Breast epithelium (tissue), 4 donors: ENCODE data around the gene MAPRE2. TPM values are rescaled to one million over a fixed set of nuclear protein-coding genes. Genes with fewer than 3 reads are reported as not detected.
A peak's percentile ranks its signal among the peaks of the same experiment; 100 is the strongest.

Source experiments
- DNase-seq, 2 donors: peaks; one replicate each; pipeline ENCODE4 v3.0.0-alpha.2; 2019; ENCODE audit warnings: low spot score in 2 of 2
- H3K27ac ChIP-seq, 2 donors: fragments of 200-600 bp; sonication (generic) in 1 of 2; one replicate each; pipeline ENCODE4 v1.5.1; 2016 to 2019; ENCODE audit warnings: mild to moderate bottlenecking in 1 of 2
- H3K27me3 ChIP-seq, 2 donors: fragments of 200-600 bp; sonication (generic) in 1 of 2; one replicate each; pipeline versions ENCODE4 v1.5.1 to v1.6.0; 2017 to 2019; ENCODE audit warnings: control low read depth in 1 of 2, mild to moderate bottlenecking in 1 of 2
- H3K36me3 ChIP-seq: fragments of 200-600 bp; one replicate; pipeline ENCODE4 v1.5.1; 2019
- H3K4me1 ChIP-seq, 2 donors: fragments of 200-600 bp; sonication (generic); one replicate each; pipeline ENCODE4 v1.5.1; 2016 to 2019; ENCODE audit warnings: control low read depth in 1 of 2
- H3K4me3 ChIP-seq, 3 donors: fragments of 200-600 bp; sonication (generic); 1 replicate in 2 of 3; 2 replicates in 1 of 3; pipeline ENCODE4 v1.5.1; 2016 to 2019; ENCODE audit warnings: mild to moderate bottlenecking in 3 of 3, moderate library complexity in 2 of 3
- H3K9me3 ChIP-seq, 2 donors: fragments of 200-600 bp; sonication (generic) in 1 of 2; one replicate each; pipeline ENCODE4 v1.5.1; 2016 to 2019; ENCODE audit warnings: control low read depth in 1 of 2
- POLR2A ChIP-seq: fragments of 450-650 bp; IDR thresholded peaks from one replicate; pipeline ENCODE4 v1.6.1; 2016; ENCODE audit warnings: antibody characterized with exemption, mild to moderate bottlenecking, moderate library complexity
- POLR2AphosphoS5 ChIP-seq, 3 donors: sonication (generic); formaldehyde crosslinking; IDR thresholded peaks; one replicate each; pipeline ENCODE4 v1.6.1; 2017; ENCODE audit warnings: antibody characterized with exemption in 3 of 3
- intact Hi-C: fragments of 100-400 bp; cut with DNase I; formaldehyde crosslinking; loops from one replicate; pipeline ENCODE4 v1.15.1; 2023; ENCODE audit warnings: low total_unique reads
- total RNA-seq, 3 donors: library from RNA; depleted of rRNA; stranded (reverse); fragments of >200 nt; gene quantifications; one replicate each; pipeline ENCODE4 v1.1.0, GENCODE V29; 2016
- TF ChIP-seq, protein P1 (sequence below), 3 donors: fragments of 450-650 bp; IDR thresholded peaks; one replicate each; pipeline ENCODE4 v1.5.1; 2016 to 2017; ENCODE audit warnings: antibody characterized with exemption in 3 of 3, mild to moderate bottlenecking in 3 of 3, moderate library complexity in 3 of 3

MAPRE2 gene
- total RNA-seq, 3 donors from 2014 or later = 17.0 to 38.8 (median 21.3) TPM

DNA sequence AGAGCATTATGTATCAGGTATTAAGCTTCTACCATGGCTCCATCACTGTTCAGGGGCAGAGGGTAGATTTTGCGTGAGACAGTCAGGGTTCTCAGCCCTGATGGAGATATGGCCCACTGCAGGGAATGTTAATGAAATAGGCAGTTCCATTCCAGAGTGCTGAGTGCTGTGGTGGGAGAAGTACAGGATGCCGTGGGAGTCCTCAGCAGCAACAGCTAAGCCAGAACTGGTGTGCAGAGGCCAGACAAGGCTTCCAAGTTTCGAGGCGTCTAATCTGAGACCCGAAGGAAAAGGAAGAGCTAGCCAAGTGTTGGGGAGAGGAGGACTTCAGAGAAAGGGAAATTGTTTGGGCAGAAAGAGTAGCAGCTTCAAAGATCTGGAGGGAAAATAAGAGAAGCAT lies 30.2 kb upstream of the MAPRE2 start:
- H3K27me3 ChIP-seq = no peaks in the 10 kb centered on the region
- no peaks in the 10 kb centered on the region for H3K36me3 ChIP-seq
- TF ChIP-seq, protein P1, sequence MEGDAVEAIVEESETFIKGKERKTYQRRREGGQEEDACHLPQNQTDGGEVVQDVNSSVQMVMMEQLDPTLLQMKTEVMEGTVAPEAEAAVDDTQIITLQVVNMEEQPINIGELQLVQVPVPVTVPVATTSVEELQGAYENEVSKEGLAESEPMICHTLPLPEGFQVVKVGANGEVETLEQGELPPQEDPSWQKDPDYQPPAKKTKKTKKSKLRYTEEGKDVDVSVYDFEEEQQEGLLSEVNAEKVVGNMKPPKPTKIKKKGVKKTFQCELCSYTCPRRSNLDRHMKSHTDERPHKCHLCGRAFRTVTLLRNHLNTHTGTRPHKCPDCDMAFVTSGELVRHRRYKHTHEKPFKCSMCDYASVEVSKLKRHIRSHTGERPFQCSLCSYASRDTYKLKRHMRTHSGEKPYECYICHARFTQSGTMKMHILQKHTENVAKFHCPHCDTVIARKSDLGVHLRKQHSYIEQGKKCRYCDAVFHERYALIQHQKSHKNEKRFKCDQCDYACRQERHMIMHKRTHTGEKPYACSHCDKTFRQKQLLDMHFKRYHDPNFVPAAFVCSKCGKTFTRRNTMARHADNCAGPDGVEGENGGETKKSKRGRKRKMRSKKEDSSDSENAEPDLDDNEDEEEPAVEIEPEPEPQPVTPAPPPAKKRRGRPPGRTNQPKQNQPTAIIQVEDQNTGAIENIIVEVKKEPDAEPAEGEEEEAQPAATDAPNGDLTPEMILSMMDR (IDR thresholded peaks at IDR 0.05) = no peak
- no peak for DNase-seq
- H3K27ac ChIP-seq = no peak overlapping the region
- H3K4me3 ChIP-seq = no peak overlapping the region
- H3K4me1 ChIP-seq = no peaks in the 10 kb centered on the region
- intact Hi-C loops = no loop called here
- H3K9me3 ChIP-seq = no peaks in the 10 kb centered on the region

DNA sequence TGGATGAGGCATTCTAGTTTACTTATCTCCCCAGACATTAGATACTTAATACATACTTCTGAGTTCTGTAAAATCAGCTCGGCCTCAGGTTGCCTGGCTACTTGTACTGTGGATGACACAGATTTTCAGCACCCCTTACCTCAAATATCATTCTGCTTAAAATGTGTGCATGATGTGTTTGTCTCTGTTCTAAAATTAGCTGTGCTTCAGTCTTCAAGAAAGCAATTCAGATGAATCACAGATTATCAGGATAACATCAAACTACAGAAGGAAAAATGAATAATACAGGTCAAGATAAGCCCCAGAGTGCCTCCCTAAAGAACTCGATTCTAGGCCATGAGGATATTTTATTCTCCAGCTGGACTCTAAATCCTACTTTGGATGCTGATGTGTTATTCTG lies 21.3 kb upstream of the MAPRE2 start:
- H3K27ac ChIP-seq = no peak overlapping the region
- H3K27me3 ChIP-seq = no peaks in the 10 kb centered on the region
- DNase-seq = no peak
- H3K4me1 ChIP-seq = no peaks in the 10 kb centered on the region
- H3K36me3 ChIP-seq = no peaks in the 10 kb centered on the region
- H3K9me3 ChIP-seq = no peaks in the 10 kb centered on the region
- TF ChIP-seq, protein P1 (IDR thresholded peaks at IDR 0.05) = no peak
- no peak for TF ChIP-seq POLR2A
- no peak for TF ChIP-seq POLR2AphosphoS5 (IDR thresholded peaks at IDR 0.05)
- no peak overlapping the region for H3K4me3 ChIP-seq
- intact Hi-C loops = no loop called here

DNA sequence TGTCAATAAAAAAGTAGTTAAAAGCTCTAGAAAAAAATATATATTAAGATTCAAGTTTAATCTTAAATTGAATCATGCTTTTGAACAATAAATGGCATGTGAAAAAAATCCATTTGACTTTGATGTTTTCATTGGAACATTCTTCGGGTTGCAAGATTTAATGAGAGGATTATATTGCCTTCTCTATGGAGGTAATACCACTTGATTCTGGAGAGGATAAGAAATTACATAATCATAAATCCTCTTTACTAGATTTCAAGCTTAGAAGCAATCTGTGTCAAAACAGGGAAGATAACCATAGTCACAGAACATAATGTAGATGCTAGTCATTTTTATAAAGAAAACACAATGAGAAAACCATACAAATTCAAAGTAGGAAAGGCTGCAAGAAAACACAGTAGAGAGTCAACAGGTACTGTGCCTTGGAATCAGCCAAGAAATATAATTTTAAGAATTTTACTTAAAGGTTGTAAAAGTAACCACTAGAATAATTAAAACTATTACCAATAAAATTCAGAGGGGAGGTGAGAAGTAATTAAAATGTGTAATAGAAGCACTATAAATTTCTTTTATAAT lies 18.7 kb upstream of the MAPRE2 start:
- no peaks in the 10 kb centered on the region for H3K4me1 ChIP-seq
- no peak overlapping the region for H3K4me3 ChIP-seq
- no peak for DNase-seq
- intact Hi-C loops = no loop called here
- TF ChIP-seq POLR2AphosphoS5 (IDR thresholded peaks at IDR 0.05) = no peak
- TF ChIP-seq POLR2A = no peak
- TF ChIP-seq, protein P1 (IDR thresholded peaks at IDR 0.05) = no peak
- H3K27me3 ChIP-seq = no peaks in the 10 kb centered on the region
- H3K27ac ChIP-seq = no peak overlapping the region
- H3K9me3 ChIP-seq = no peaks in the 10 kb centered on the region
- no peaks in the 10 kb centered on the region for H3K36me3 ChIP-seq

DNA sequence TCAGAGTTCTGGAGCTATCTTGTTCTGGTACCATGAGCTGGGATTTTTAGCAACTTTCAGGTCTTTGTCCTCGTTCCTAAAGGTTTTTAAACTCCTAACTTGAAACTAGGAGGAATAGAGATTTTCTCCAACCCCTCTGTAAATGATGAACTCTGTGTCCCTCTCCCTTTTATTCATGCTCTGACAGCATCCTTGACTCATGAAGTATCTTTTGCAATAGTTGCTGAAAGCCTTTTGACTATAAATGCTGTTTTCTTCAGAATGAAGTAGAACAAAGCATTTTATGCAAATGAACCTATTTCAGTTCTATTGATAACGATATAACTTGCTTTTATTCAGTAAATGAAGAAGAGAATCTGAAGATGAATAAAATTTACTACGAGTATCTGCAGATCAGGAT lies 17.0 kb upstream of the MAPRE2 start:
- H3K4me3 ChIP-seq = no peak overlapping the region
- no peak overlapping the region for H3K27ac ChIP-seq
- DNase-seq = no peak
- no peaks in the 10 kb centered on the region for H3K4me1 ChIP-seq
- intact Hi-C loops = no loop called here
- no peaks in the 10 kb centered on the region for H3K27me3 ChIP-seq
- no peaks in the 10 kb centered on the region for H3K36me3 ChIP-seq
- no peaks in the 10 kb centered on the region for H3K9me3 ChIP-seq
- TF ChIP-seq POLR2A (no peak), POLR2AphosphoS5 (IDR thresholded peaks at IDR 0.05) (no peak)
- TF ChIP-seq, protein P1 (IDR thresholded peaks at IDR 0.05) = no peak

DNA sequence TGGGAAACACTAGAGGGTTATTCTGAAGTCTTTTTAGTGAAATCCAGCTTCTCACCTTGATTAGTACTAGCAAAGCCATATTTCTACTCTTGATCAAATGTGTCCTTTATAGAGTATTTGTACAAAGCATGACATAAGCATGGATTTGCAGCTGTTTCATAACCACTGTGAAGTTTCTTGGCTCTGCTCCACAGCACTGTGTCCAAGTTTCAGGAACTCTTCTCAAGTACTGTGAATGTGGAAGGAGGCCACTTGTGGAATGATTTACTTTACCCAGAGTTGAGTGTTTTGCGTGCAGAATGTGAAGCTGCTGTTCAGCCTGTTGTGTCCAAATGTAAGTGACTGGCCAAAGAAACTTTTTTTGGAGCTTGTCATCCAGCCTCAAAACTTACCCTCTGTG lies 16.2 kb upstream of the MAPRE2 start:
- Histone ChIP-seq H3K36me3 (no peaks in the 10 kb centered on the region), H3K27ac (peak overlapping the region in 1 of 2 donors; percentile 1), H3K9me3 (no peaks in the 10 kb centered on the region), H3K4me1 (no peaks in the 10 kb centered on the region), H3K27me3 (no peaks in the 10 kb centered on the region), H3K4me3 (no peak overlapping the region)
- intact Hi-C loops = no loop called here
- TF ChIP-seq, protein P1 (IDR thresholded peaks at IDR 0.05) = no peak
- TF ChIP-seq POLR2A (no peak), POLR2AphosphoS5 (IDR thresholded peaks at IDR 0.05) (peak in 1 of 3 donors; percentile 54)
- DNase-seq = peak in 1 of 2 donors; percentile 55
